Activated naive CD8-positive, alpha-beta T cell (primary cell): ENCODE measurements around the gene MUC4.
A peak's percentile ranks its signal among the peaks of the same experiment; 100 is the strongest.
"Not testable (repeated sequence)": the region's sequence is repeated elsewhere in the genome, so short reads cannot be mapped to it uniquely, and the experiment has no call there.

Source experiments
- H3K27ac Mint-ChIP-seq: one replicate; pipeline ENCODE4 v1.8.0; 2021; ENCODE audit warnings: mixed read lengths
- H3K27me3 Mint-ChIP-seq: one replicate; pipeline ENCODE4 v1.8.0; 2021; ENCODE audit warnings: mixed read lengths
- H3K36me3 Mint-ChIP-seq: one replicate; pipeline ENCODE4 v1.8.0; 2021; ENCODE audit warnings: mixed read lengths
- H3K4me1 Mint-ChIP-seq: one replicate; pipeline ENCODE4 v1.8.0; 2021; ENCODE audit warnings: low read depth, mixed read lengths
- H3K4me3 Mint-ChIP-seq: one replicate; pipeline ENCODE4 v1.8.0; 2021; ENCODE audit warnings: mild to moderate bottlenecking, mixed read lengths
- H3K9me3 Mint-ChIP-seq: one replicate; pipeline ENCODE4 v1.8.0; 2021; ENCODE audit warnings: low read depth, mixed read lengths

Gene MUC4

GRCh38 chr3:195790901-195791300 lies 20.8 kb downstream of the MUC4 start:
- no peak overlapping the region for H3K4me3 Mint-ChIP-seq
- peaks cover 3% of the 10 kb centered on the region for H3K9me3 Mint-ChIP-seq
- H3K27me3 Mint-ChIP-seq: peaks cover 3% of the 10 kb centered on the region
- peaks cover 44% of the 10 kb centered on the region for H3K4me1 Mint-ChIP-seq
- H3K27ac Mint-ChIP-seq: no peak overlapping the region
- H3K36me3 Mint-ChIP-seq: peaks cover 1% of the 10 kb centered on the region

- Mint-ChIP-seq H3K9me3 (peaks cover 23% of the 10 kb centered on the region), H3K4me3 (peak overlapping the region; percentile 20), H3K27ac (peak overlapping the region; percentile 81), H3K27me3 (no peaks in the 10 kb centered on the region), H3K4me1 (peaks cover 62% of the 10 kb centered on the region), H3K36me3 (peaks cover 10% of the 10 kb centered on the region)
Measured at GRCh38 chr3:195788711-195789581, 22.8 kb downstream of the MUC4 start.

- Mint-ChIP-seq H3K27ac (peak overlapping the region; percentile 86), H3K9me3 (peaks cover 36% of the 10 kb centered on the region), H3K4me1 (peaks cover 73% of the 10 kb centered on the region), H3K4me3 (peak overlapping the region; percentile 58), H3K36me3 (peaks cover 10% of the 10 kb centered on the region)
- not testable (repeated sequence) for H3K27me3 Mint-ChIP-seq
Measured at GRCh38 chr3:195785781-195786405, 25.8 kb downstream of the MUC4 start.

GRCh38 chr3:195784031-195784430 lies 27.7 kb downstream of the MUC4 start:
- H3K9me3 Mint-ChIP-seq: peaks cover 40% of the 10 kb centered on the region
- H3K4me1 Mint-ChIP-seq: peaks cover 63% of the 10 kb centered on the region
- H3K4me3 Mint-ChIP-seq: peak overlapping the region; percentile 4
- not testable (repeated sequence) for H3K27me3 Mint-ChIP-seq
- peaks cover 10% of the 10 kb centered on the region for H3K36me3 Mint-ChIP-seq
- H3K27ac Mint-ChIP-seq: peak overlapping the region; percentile 68

- H3K27me3 Mint-ChIP-seq: not testable (repeated sequence)
- H3K27ac Mint-ChIP-seq: peak overlapping the region; percentile 70
- H3K4me1 Mint-ChIP-seq: peaks cover 50% of the 10 kb centered on the region
- H3K36me3 Mint-ChIP-seq: peaks cover 10% of the 10 kb centered on the region
- H3K4me3 Mint-ChIP-seq: peak overlapping the region; percentile 36
- H3K9me3 Mint-ChIP-seq: peaks cover 47% of the 10 kb centered on the region
Measured at GRCh38 chr3:195781236-195781635, 30.5 kb downstream of the MUC4 start.

- peaks cover 25% of the 10 kb centered on the region for H3K4me1 Mint-ChIP-seq
- no peaks in the 10 kb centered on the region for H3K36me3 Mint-ChIP-seq
- H3K4me3 Mint-ChIP-seq: no peak overlapping the region
- no peaks in the 10 kb centered on the region for H3K27me3 Mint-ChIP-seq
- H3K27ac Mint-ChIP-seq: no peak overlapping the region
- peaks cover 22% of the 10 kb centered on the region for H3K9me3 Mint-ChIP-seq
Measured at GRCh38 chr3:195777975-195778374, 33.8 kb downstream of the MUC4 start.

GRCh38 chr3:195774917-195775316 lies 36.8 kb downstream of the MUC4 start:
- no peaks in the 10 kb centered on the region for H3K27me3 Mint-ChIP-seq
- peaks cover 10% of the 10 kb centered on the region for H3K4me1 Mint-ChIP-seq
- H3K4me3 Mint-ChIP-seq: no peak overlapping the region
- H3K27ac Mint-ChIP-seq: no peak overlapping the region
- peaks cover 9% of the 10 kb centered on the region for H3K9me3 Mint-ChIP-seq
- H3K36me3 Mint-ChIP-seq: no peaks in the 10 kb centered on the region

GRCh38 chr3:195773956-195774537 lies 37.7 kb downstream of the MUC4 start:
- peaks cover 5% of the 10 kb centered on the region for H3K4me1 Mint-ChIP-seq
- no peaks in the 10 kb centered on the region for H3K27me3 Mint-ChIP-seq
- no peak overlapping the region for H3K4me3 Mint-ChIP-seq
- peaks cover 7% of the 10 kb centered on the region for H3K9me3 Mint-ChIP-seq
- H3K27ac Mint-ChIP-seq: no peak overlapping the region
- no peaks in the 10 kb centered on the region for H3K36me3 Mint-ChIP-seq

GRCh38 chr3:195771646-195772300 lies 40.0 kb downstream of the MUC4 start:
- no peaks in the 10 kb centered on the region for H3K4me1 Mint-ChIP-seq
- H3K27ac Mint-ChIP-seq: no peak overlapping the region
- no peaks in the 10 kb centered on the region for H3K9me3 Mint-ChIP-seq
- H3K4me3 Mint-ChIP-seq: no peak overlapping the region
- H3K36me3 Mint-ChIP-seq: no peaks in the 10 kb centered on the region
- no peaks in the 10 kb centered on the region for H3K27me3 Mint-ChIP-seq

GRCh38 chr3:195770841-195771645 lies 40.7 kb downstream of the MUC4 start:
- not testable (repeated sequence) for H3K27me3 Mint-ChIP-seq, H3K9me3 Mint-ChIP-seq, H3K4me1 Mint-ChIP-seq, H3K4me3 Mint-ChIP-seq, H3K36me3 Mint-ChIP-seq, H3K27ac Mint-ChIP-seq

- no peak overlapping the region for H3K4me3 Mint-ChIP-seq
- no peaks in the 10 kb centered on the region for H3K36me3 Mint-ChIP-seq
- no peaks in the 10 kb centered on the region for H3K9me3 Mint-ChIP-seq
- no peak overlapping the region for H3K27ac Mint-ChIP-seq
- H3K4me1 Mint-ChIP-seq: no peaks in the 10 kb centered on the region
- no peaks in the 10 kb centered on the region for H3K27me3 Mint-ChIP-seq
Measured at GRCh38 chr3:195770081-195770840, 41.5 kb downstream of the MUC4 start.

- no peaks in the 10 kb centered on the region for H3K36me3 Mint-ChIP-seq
- no peaks in the 10 kb centered on the region for H3K27me3 Mint-ChIP-seq
- H3K27ac Mint-ChIP-seq: no peak overlapping the region
- H3K4me1 Mint-ChIP-seq: no peaks in the 10 kb centered on the region
- H3K4me3 Mint-ChIP-seq: no peak overlapping the region
- no peaks in the 10 kb centered on the region for H3K9me3 Mint-ChIP-seq
Measured at GRCh38 chr3:195769551-195769950, 42.2 kb downstream of the MUC4 start.

- Mint-ChIP-seq H3K27ac (no peak overlapping the region), H3K36me3 (no peaks in the 10 kb centered on the region), H3K4me3 (no peak overlapping the region), H3K9me3 (no peaks in the 10 kb centered on the region), H3K4me1 (no peaks in the 10 kb centered on the region), H3K27me3 (peaks cover 2% of the 10 kb centered on the region)
Measured at GRCh38 chr3:195768831-195769303, 42.9 kb downstream of the MUC4 start.

- H3K4me1 Mint-ChIP-seq: no peaks in the 10 kb centered on the region
- no peak overlapping the region for H3K4me3 Mint-ChIP-seq
- peaks cover 2% of the 10 kb centered on the region for H3K27me3 Mint-ChIP-seq
- H3K9me3 Mint-ChIP-seq: no peaks in the 10 kb centered on the region
- no peaks in the 10 kb centered on the region for H3K36me3 Mint-ChIP-seq
- no peak overlapping the region for H3K27ac Mint-ChIP-seq
Measured at GRCh38 chr3:195768414-195768813, 43.3 kb downstream of the MUC4 start.
